Measurements from ENCODE around the gene MPI. TPM values are rescaled to one million over a fixed set of nuclear protein-coding genes. Genes with fewer than 3 reads are reported as not detected.

The MPI gene
- total RNA-seq (2012; rRNA removed): 73.3 and 100 TPM in 2 replicates

- Histone ChIP-seq H3K9ac (ENCODE audit: low read depth, low read length) (peak within 1 kb of the TSS; percentile 86), H3K36me3 (ENCODE audit: insufficient read depth, low read length) (peaks cover 19% of the 10 kb centered on the region), H3K27me3 (ENCODE audit: control insufficient read depth, insufficient read depth, low read length) (no peaks in the 10 kb centered on the region), H3K4me2 (ENCODE audit: low read length) (peak within 1 kb of the TSS; percentile 81), H3K4me1 (ENCODE audit: control insufficient read depth, insufficient read depth, low read length) (peaks cover 16% of the 10 kb centered on the region), H3K9me3 (replicated peaks; ENCODE audit: low read length) (no peaks in the 10 kb centered on the region), H3K4me3 (ENCODE audit: low read length) (peak within 1 kb of the TSS; percentile 91)
Measured at GRCh38 chr15:74889883-74890664, at the start of gene MPI. MPI (plus strand) TSS chr15:74890042; CDS start chr15:74890074, 32 bp downstream.

GRCh38 chr15:74840851-74841775 is 48.7 kb upstream of the MPI start:
- no peak overlapping the region for H3K9ac ChIP-seq (ENCODE audit: low read depth, low read length)
- no peak overlapping the region for H3K4me3 ChIP-seq (ENCODE audit: low read length)
- no peaks in the 10 kb centered on the region for H3K9me3 ChIP-seq (replicated peaks; ENCODE audit: low read length)
- peaks cover 24% of the 10 kb centered on the region for H3K36me3 ChIP-seq (ENCODE audit: insufficient read depth, low read length)
- no peak overlapping the region for H3K4me2 ChIP-seq (ENCODE audit: low read length)
- peaks cover 13% of the 10 kb centered on the region for H3K4me1 ChIP-seq (ENCODE audit: control insufficient read depth, insufficient read depth, low read length)
- no peaks in the 10 kb centered on the region for H3K27me3 ChIP-seq (ENCODE audit: control insufficient read depth, insufficient read depth, low read length)

GRCh38 chr15:74841891-74842373 is 47.9 kb upstream of the MPI start:
- H3K9ac ChIP-seq (ENCODE audit: low read depth, low read length): peak overlapping the region; percentile 91
- H3K4me1 ChIP-seq (ENCODE audit: control insufficient read depth, insufficient read depth, low read length): peaks cover 13% of the 10 kb centered on the region
- H3K4me3 ChIP-seq (ENCODE audit: low read length): peak overlapping the region; percentile 97
- H3K27me3 ChIP-seq (ENCODE audit: control insufficient read depth, insufficient read depth, low read length): no peaks in the 10 kb centered on the region
- no peaks in the 10 kb centered on the region for H3K9me3 ChIP-seq (replicated peaks; ENCODE audit: low read length)
- H3K36me3 ChIP-seq (ENCODE audit: insufficient read depth, low read length): peaks cover 24% of the 10 kb centered on the region
- H3K4me2 ChIP-seq (ENCODE audit: low read length): peak overlapping the region; percentile 99

- peaks cover 13% of the 10 kb centered on the region for H3K4me1 ChIP-seq (ENCODE audit: control insufficient read depth, insufficient read depth, low read length)
Measured at GRCh38 chr15:74842581-74843444, 47.0 kb upstream of the MPI start, which contains the start of gene ULK3. ULK3 (minus strand) TSS chr15:74843156; CDS start chr15:74843105, 51 bp downstream.

GRCh38 chr15:74843445-74843828 is 46.4 kb upstream of the MPI start:
- H3K4me1 ChIP-seq (ENCODE audit: control insufficient read depth, insufficient read depth, low read length): peaks cover 13% of the 10 kb centered on the region
- H3K36me3 ChIP-seq (ENCODE audit: insufficient read depth, low read length): peaks cover 34% of the 10 kb centered on the region
- H3K4me3 ChIP-seq (ENCODE audit: low read length): peak overlapping the region; percentile 97
- H3K27me3 ChIP-seq (ENCODE audit: control insufficient read depth, insufficient read depth, low read length): no peaks in the 10 kb centered on the region
- H3K9ac ChIP-seq (ENCODE audit: low read depth, low read length): peak overlapping the region; percentile 91
- H3K9me3 ChIP-seq (replicated peaks; ENCODE audit: low read length): no peaks in the 10 kb centered on the region
- peak overlapping the region; percentile 99 for H3K4me2 ChIP-seq (ENCODE audit: low read length)

More at GRCh38 chr15:74842581-74843444, 47.0 kb upstream of the MPI start, which contains the start of gene ULK3:
- Histone ChIP-seq H3K4me2 (ENCODE audit: low read length) (peak within 1 kb of the TSS; percentile 99), H3K9ac (ENCODE audit: low read depth, low read length) (peak within 1 kb of the TSS; percentile 91), H3K4me3 (ENCODE audit: low read length) (peak within 1 kb of the TSS; percentile 97), H3K9me3 (replicated peaks; ENCODE audit: low read length) (no peaks in the 10 kb centered on the region), H3K27me3 (ENCODE audit: control insufficient read depth, insufficient read depth, low read length) (no peaks in the 10 kb centered on the region), H3K36me3 (ENCODE audit: insufficient read depth, low read length) (peaks cover 29% of the 10 kb centered on the region)

GRCh38 chr15:74843891-74844299 is 45.9 kb upstream of the MPI start:
- Histone ChIP-seq H3K4me3 (ENCODE audit: low read length) (peak overlapping the region; percentile 97), H3K36me3 (ENCODE audit: insufficient read depth, low read length) (peaks cover 34% of the 10 kb centered on the region), H3K9ac (ENCODE audit: low read depth, low read length) (peak overlapping the region; percentile 91), H3K4me2 (ENCODE audit: low read length) (peak overlapping the region; percentile 99), H3K4me1 (ENCODE audit: control insufficient read depth, insufficient read depth, low read length) (peaks cover 13% of the 10 kb centered on the region), H3K9me3 (replicated peaks; ENCODE audit: low read length) (no peaks in the 10 kb centered on the region), H3K27me3 (ENCODE audit: control insufficient read depth, insufficient read depth, low read length) (no peaks in the 10 kb centered on the region)

- Histone ChIP-seq H3K4me1 (ENCODE audit: control insufficient read depth, insufficient read depth, low read length) (peaks cover 13% of the 10 kb centered on the region), H3K27me3 (ENCODE audit: control insufficient read depth, insufficient read depth, low read length) (no peaks in the 10 kb centered on the region), H3K4me2 (ENCODE audit: low read length) (no peak overlapping the region), H3K9me3 (replicated peaks; ENCODE audit: low read length) (no peaks in the 10 kb centered on the region), H3K36me3 (ENCODE audit: insufficient read depth, low read length) (peaks cover 31% of the 10 kb centered on the region), H3K4me3 (ENCODE audit: low read length) (no peak overlapping the region), H3K9ac (ENCODE audit: low read depth, low read length) (no peak overlapping the region)
Measured at GRCh38 chr15:74844319-74845207, 45.3 kb upstream of the MPI start.

GRCh38 chr15:74845208-74845568 is 44.7 kb upstream of the MPI start:
- H3K4me3 ChIP-seq (ENCODE audit: low read length): no peak overlapping the region
- no peaks in the 10 kb centered on the region for H3K9me3 ChIP-seq (replicated peaks; ENCODE audit: low read length)
- H3K9ac ChIP-seq (ENCODE audit: low read depth, low read length): no peak overlapping the region
- peaks cover 13% of the 10 kb centered on the region for H3K4me1 ChIP-seq (ENCODE audit: control insufficient read depth, insufficient read depth, low read length)
- no peaks in the 10 kb centered on the region for H3K27me3 ChIP-seq (ENCODE audit: control insufficient read depth, insufficient read depth, low read length)
- H3K36me3 ChIP-seq (ENCODE audit: insufficient read depth, low read length): peaks cover 33% of the 10 kb centered on the region
- H3K4me2 ChIP-seq (ENCODE audit: low read length): no peak overlapping the region

GRCh38 chr15:74845581-74845980 is 44.3 kb upstream of the MPI start:
- Histone ChIP-seq H3K27me3 (ENCODE audit: control insufficient read depth, insufficient read depth, low read length) (no peaks in the 10 kb centered on the region), H3K4me2 (ENCODE audit: low read length) (no peak overlapping the region), H3K9me3 (replicated peaks; ENCODE audit: low read length) (no peaks in the 10 kb centered on the region), H3K36me3 (ENCODE audit: insufficient read depth, low read length) (peaks cover 36% of the 10 kb centered on the region), H3K4me1 (ENCODE audit: control insufficient read depth, insufficient read depth, low read length) (peaks cover 13% of the 10 kb centered on the region), H3K4me3 (ENCODE audit: low read length) (no peak overlapping the region), H3K9ac (ENCODE audit: low read depth, low read length) (no peak overlapping the region)

GRCh38 chr15:74847432-74847831 is 42.4 kb upstream of the MPI start:
- peaks cover 49% of the 10 kb centered on the region for H3K36me3 ChIP-seq (ENCODE audit: insufficient read depth, low read length)

More at GRCh38 chr15:74847432-74847831, 42.4 kb upstream of the MPI start:
- Histone ChIP-seq H3K9ac (ENCODE audit: low read depth, low read length) (no peak overlapping the region), H3K9me3 (replicated peaks; ENCODE audit: low read length) (no peaks in the 10 kb centered on the region), H3K27me3 (ENCODE audit: control insufficient read depth, insufficient read depth, low read length) (no peaks in the 10 kb centered on the region), H3K4me2 (ENCODE audit: low read length) (no peak overlapping the region), H3K4me1 (ENCODE audit: control insufficient read depth, insufficient read depth, low read length) (peaks cover 8% of the 10 kb centered on the region), H3K4me3 (ENCODE audit: low read length) (no peak overlapping the region)

All from skeletal muscle satellite cell (primary cell).